M059J (cell line): ENCODE results near the gene RBM45. TPM values are rescaled to one million over a fixed set of nuclear protein-coding genes. Genes with fewer than 3 reads are reported as not detected.

Source experiments
- DNase-seq: peaks from one replicate; pipeline ENCODE4 v3.0.0-alpha.2; 2012; ENCODE audit warnings: low read depth
- total RNA-seq: library from RNA; depleted of rRNA; stranded (reverse); fragments of >200 nt; shearing (Covaris generic); gene quantifications from 2 replicates; pipeline ENCODE4 v1.2.3, GENCODE V29; 2014; rRNA removed

Gene RBM45
- total RNA-seq, 1 experiment from 2014 or later = 9.0 TPM

DNA sequence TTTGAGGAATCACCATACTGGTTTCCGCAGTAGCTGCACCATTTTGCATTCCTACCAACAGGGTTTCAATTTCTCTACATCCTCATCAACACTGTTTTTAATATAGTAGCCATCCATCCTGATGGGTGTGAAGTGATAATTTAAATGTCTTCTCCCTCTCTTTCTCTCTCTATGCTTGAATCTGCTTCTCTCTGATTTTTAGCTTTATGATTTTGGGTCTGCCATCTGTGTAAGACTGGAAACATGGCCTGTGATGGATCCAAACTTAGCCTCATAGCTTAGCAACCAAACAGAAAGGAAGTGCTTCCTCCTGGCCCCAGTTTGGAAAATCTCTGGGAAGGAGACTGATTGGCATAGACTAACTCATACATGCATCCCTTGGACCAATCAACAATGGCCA, 48.4 kb downstream of the RBM45 start:
- no peak for DNase-seq

DNA sequence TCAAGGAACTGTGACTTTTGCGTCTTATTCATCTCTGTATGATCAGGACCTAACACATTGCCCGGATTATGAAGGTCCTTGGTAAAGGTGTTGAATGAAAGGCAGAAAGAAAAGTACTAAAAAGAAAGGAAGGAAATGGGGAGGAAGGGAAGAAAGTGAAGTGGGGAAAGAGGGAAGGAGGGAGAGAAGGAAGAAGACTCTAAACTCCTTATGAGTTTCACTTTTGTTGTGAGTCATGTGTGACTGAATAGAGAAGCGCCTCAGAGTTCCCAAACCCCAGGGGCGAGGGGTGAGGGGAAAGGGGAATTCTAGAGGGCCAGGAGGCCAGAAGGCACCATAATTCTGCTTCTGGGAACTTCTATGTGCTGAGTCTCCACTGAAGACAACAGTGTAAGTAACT, 51.2 kb downstream of the RBM45 start:
- peak; percentile 51 for DNase-seq

GRCh38 chr2:178163911-178164310, 51.7 kb downstream of the RBM45 start:
- DNase-seq = no peak

DNA sequence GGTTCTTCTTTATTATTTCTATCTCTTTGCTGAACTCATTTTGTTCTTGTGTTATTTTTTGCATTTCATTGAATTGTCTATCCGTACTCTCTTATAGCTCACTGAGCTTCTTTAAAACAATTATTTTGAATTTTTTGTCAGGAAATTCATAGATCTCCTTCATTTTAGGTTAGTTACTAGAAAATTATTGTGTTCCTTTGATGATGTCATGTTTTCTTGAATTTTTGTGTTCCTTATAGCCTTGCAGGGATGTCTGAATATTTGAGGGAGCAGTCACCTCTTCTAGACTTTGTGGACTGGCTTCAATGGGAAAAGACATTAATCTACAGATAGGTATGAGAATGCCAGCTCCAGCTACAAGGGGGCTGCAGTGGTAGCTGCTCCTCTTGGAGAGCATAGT, 61.4 kb downstream of the RBM45 start:
- no peak for DNase-seq

DNA sequence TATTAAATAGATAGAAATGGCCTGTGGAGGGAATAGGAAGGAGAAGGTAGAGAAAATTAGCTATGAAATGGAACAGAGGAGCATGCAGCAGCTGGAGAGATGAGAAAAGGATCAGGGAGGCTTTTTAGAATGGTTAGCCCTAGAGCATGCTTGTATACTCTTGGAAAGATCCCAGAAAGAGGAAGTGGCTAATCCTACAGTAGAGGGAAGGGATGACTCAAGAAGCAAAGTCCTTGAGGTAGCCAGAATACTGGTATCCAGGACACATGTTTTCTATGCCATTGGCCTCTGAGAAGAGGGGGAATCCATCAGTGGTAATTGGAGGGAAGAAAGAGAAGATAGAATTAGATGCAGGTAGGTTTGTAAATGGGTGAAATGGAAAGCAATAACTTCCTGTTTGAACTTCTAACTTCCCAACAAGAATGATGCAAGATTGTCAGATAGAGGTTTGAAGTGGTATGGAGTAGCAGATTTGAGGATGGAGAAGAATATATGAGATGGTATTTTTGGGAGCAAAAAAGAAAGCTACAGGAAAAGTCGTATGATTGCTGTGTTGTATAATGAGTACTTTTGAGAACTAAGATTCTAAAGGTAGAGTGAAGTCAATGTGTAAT, 64.9 kb downstream of the RBM45 start:
- DNase-seq = peak; percentile 53

Other genes starting within 250 kb of the RBM45 start
- gene PDE11A, start 39.7 kb upstream of the RBM45 start, total RNA-seq = 0.49 and 2.0 TPM in 2 replicates
- 4.0 and 5.7 TPM in 2 replicates for gene OSBPL6, start 82.1 kb downstream of the RBM45 start, total RNA-seq